ENCODE measurements around the gene PMS1.

GRCh38 chr2:189829102-189829833 lies 45.0 kb downstream of the PMS1 start:
- TF ChIP-seq EZH2 (IDR thresholded peaks at IDR 0.05) = no peak
- no peak for TF ChIP-seq POLR2AphosphoS5 (IDR thresholded peaks at IDR 0.05; ENCODE audit: borderline replicate concordance, low read depth, low read length)
- TF ChIP-seq FOXP2 (optimal IDR thresholded peaks at IDR 0.05; ENCODE audit: control extremely low read depth, extremely low read length, insufficient read depth) = no peak

Data from SK-N-MC (cell line).